ENCODE measurements around the gene CD8B. TPM values are rescaled to one million over a fixed set of nuclear protein-coding genes. Genes with fewer than 3 reads are reported as not detected.

The CD8B gene
- total and polyA plus RNA-seq, 2 of the 13 experiments (the other 11 are each of a cell fraction or from before 2014, with no cell fraction given), result 0.04 TPM; not detected in 1

DNA sequence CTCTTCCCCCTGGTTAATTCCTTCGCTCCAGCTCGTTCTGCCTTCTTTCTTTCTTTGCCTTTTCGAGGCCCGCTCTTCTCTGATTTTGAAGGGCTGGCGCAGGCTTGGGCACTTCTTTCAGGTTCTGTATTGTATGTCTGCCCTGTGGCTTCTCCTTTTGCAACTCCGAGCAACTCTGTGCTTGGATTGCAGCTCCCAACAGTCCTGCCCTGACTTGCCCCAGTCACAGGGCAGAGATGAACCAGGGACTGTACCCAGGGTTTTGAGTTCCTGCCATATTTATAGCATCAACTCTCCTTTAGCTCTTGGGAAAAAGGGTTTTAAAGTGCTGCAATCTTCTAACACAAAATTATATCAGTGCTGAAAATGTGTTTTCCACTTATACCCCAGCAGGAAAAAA lies 39.8 kb downstream of the CD8B start:
- intact Hi-C loops (cut with micrococcal nuclease; ENCODE audit: unreplicated experiment) (no loop called here), in situ Hi-C loops (cut with HindIII; ENCODE audit: extremely low pct_ligation_motif_present, low pct_unique_long_range_greater_than_20kb) (loop anchor here (25.0 kb wide), 1 partner anchor 115 kb away; the partner anchor contains the start of gene RGPD1)
- H3K4me3 ChIP-seq (replicated peaks in 1 of 3; ENCODE audit: insufficient read depth in 1 of 3, low read depth in 2 of 3, low read length in 3 of 3), result no peak overlapping the region
- ChIA-PET POLR2A (no interaction called here), CTCF (ENCODE audit: low intra/inter-chr PET ratio, low total read pairs) (no interaction called here)
- peaks cover 0 to 24% of the 10 kb centered on the region in 2 experiments; a peak in 4 of 5 replicates for H3K27me3 ChIP-seq (ENCODE audit: control insufficient read depth in 1 of 2, insufficient read depth in 2 of 2, low read length in 2 of 2)
- H3K4me2 ChIP-seq (ENCODE audit: low read depth, low read length), result no peak overlapping the region
- peaks cover 14% of the 10 kb centered on the region for H3K9me3 ChIP-seq (ENCODE audit: low read length)
- ATAC-seq (no peak), DNase-seq (ENCODE audit: low spot score) (no peak), FAIRE-seq (no peak)
- H2AFZ ChIP-seq (ENCODE audit: low read length), result no peak overlapping the region
- H3K79me2 ChIP-seq (ENCODE audit: insufficient read depth, low read length), result no peaks in the 10 kb centered on the region
- H3K36me3 ChIP-seq (replicated peaks in 1 of 2; ENCODE audit: control insufficient read depth in 1 of 2, insufficient read depth in 2 of 2, low read length in 2 of 2), result no peaks in the 10 kb centered on the region
- H4K20me1 ChIP-seq (ENCODE audit: insufficient read depth, low read length), result no peaks in the 10 kb centered on the region
- no TSS peak for BruUV-seq (replicated peaks)
- H3K27ac ChIP-seq (ENCODE audit: extremely low read length, insufficient read depth, low read length), result no peak overlapping the region
- WGBS (ENCODE audit: low lambda C conversion rate), result 64% methylated on average over 6 of the region's 6 CpGs
- peaks cover 15% of the 10 kb centered on the region for H3K4me1 ChIP-seq (ENCODE audit: insufficient read depth, low read length)
- H3K9ac ChIP-seq (ENCODE audit: insufficient read depth, low read depth, low read length), result no peak overlapping the region
- TF ChIP-seq RELA (CRISPR knock-in tag; IDR thresholded peaks at IDR 0.05), result no peak
- TF ChIP-seq KDM1A (CRISPR knock-in tag; IDR thresholded peaks at IDR 0.05), result no peak
- no peak for TF ChIP-seq ZBTB44 (CRISPR knock-in tag; IDR thresholded peaks at IDR 0.05)
- no peak for TF ChIP-seq NFE2L1 (CRISPR knock-in tag; IDR thresholded peaks at IDR 0.05; ENCODE audit: borderline replicate concordance)
- TF ChIP-seq, protein P1, sequence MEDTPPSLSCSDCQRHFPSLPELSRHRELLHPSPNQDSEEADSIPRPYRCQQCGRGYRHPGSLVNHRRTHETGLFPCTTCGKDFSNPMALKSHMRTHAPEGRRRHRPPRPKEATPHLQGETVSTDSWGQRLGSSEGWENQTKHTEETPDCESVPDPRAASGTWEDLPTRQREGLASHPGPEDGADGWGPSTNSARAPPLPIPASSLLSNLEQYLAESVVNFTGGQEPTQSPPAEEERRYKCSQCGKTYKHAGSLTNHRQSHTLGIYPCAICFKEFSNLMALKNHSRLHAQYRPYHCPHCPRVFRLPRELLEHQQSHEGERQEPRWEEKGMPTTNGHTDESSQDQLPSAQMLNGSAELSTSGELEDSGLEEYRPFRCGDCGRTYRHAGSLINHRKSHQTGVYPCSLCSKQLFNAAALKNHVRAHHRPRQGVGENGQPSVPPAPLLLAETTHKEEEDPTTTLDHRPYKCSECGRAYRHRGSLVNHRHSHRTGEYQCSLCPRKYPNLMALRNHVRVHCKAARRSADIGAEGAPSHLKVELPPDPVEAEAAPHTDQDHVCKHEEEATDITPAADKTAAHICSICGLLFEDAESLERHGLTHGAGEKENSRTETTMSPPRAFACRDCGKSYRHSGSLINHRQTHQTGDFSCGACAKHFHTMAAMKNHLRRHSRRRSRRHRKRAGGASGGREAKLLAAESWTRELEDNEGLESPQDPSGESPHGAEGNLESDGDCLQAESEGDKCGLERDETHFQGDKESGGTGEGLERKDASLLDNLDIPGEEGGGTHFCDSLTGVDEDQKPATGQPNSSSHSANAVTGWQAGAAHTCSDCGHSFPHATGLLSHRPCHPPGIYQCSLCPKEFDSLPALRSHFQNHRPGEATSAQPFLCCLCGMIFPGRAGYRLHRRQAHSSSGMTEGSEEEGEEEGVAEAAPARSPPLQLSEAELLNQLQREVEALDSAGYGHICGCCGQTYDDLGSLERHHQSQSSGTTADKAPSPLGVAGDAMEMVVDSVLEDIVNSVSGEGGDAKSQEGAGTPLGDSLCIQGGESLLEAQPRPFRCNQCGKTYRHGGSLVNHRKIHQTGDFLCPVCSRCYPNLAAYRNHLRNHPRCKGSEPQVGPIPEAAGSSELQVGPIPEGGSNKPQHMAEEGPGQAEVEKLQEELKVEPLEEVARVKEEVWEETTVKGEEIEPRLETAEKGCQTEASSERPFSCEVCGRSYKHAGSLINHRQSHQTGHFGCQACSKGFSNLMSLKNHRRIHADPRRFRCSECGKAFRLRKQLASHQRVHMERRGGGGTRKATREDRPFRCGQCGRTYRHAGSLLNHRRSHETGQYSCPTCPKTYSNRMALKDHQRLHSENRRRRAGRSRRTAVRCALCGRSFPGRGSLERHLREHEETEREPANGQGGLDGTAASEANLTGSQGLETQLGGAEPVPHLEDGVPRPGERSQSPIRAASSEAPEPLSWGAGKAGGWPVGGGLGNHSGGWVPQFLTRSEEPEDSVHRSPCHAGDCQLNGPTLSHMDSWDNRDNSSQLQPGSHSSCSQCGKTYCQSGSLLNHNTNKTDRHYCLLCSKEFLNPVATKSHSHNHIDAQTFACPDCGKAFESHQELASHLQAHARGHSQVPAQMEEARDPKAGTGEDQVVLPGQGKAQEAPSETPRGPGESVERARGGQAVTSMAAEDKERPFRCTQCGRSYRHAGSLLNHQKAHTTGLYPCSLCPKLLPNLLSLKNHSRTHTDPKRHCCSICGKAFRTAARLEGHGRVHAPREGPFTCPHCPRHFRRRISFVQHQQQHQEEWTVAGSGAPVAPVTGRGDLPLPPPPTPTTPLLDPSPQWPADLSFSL (CRISPR knock-in tag; IDR thresholded peaks at IDR 0.05), result no peak
- no peak for TF ChIP-seq ZNF432 (CRISPR knock-in tag; IDR thresholded peaks at IDR 0.05; ENCODE audit: borderline replicate concordance)
- no peak for TF ChIP-seq SATB2 (CRISPR knock-in tag; IDR thresholded peaks at IDR 0.05)
- TF ChIP-seq, protein P2, sequence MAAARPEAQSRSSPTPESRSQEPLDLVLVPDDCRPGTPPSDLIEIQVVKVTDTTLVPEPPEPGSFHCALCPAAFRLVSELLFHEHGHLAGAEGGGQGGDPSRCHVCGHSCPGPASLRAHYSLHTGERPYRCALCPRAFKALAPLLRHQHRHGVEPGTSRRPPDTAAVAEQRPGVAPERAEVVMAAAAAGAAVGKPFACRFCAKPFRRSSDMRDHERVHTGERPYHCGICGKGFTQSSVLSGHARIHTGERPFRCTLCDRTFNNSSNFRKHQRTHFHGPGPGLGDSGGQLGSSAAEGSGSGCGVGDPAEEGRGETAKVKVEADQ (CRISPR knock-in tag; IDR thresholded peaks at IDR 0.05; ENCODE audit: borderline replicate concordance), result no peak
- no peak for TF ChIP-seq ZNF264 (CRISPR knock-in tag; IDR thresholded peaks at IDR 0.05)
- TF ChIP-seq, protein P3, sequence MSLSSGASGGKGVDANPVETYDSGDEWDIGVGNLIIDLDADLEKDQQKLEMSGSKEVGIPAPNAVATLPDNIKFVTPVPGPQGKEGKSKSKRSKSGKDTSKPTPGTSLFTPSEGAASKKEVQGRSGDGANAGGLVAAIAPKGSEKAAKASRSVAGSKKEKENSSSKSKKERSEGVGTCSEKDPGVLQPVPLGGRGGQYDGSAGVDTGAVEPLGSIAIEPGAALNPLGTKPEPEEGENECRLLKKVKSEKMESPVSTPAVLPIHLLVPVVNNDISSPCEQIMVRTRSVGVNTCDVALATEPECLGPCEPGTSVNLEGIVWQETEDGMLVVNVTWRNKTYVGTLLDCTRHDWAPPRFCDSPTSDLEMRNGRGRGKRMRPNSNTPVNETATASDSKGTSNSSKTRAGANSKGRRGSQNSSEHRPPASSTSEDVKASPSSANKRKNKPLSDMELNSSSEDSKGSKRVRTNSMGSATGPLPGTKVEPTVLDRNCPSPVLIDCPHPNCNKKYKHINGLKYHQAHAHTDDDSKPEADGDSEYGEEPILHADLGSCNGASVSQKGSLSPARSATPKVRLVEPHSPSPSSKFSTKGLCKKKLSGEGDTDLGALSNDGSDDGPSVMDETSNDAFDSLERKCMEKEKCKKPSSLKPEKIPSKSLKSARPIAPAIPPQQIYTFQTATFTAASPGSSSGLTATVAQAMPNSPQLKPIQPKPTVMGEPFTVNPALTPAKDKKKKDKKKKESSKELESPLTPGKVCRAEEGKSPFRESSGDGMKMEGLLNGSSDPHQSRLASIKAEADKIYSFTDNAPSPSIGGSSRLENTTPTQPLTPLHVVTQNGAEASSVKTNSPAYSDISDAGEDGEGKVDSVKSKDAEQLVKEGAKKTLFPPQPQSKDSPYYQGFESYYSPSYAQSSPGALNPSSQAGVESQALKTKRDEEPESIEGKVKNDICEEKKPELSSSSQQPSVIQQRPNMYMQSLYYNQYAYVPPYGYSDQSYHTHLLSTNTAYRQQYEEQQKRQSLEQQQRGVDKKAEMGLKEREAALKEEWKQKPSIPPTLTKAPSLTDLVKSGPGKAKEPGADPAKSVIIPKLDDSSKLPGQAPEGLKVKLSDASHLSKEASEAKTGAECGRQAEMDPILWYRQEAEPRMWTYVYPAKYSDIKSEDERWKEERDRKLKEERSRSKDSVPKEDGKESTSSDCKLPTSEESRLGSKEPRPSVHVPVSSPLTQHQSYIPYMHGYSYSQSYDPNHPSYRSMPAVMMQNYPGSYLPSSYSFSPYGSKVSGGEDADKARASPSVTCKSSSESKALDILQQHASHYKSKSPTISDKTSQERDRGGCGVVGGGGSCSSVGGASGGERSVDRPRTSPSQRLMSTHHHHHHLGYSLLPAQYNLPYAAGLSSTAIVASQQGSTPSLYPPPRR (CRISPR knock-in tag; IDR thresholded peaks at IDR 0.05; ENCODE audit: borderline replicate concordance), result no peak
- TF ChIP-seq ZNF446 (CRISPR knock-in tag; IDR thresholded peaks at IDR 0.05), result no peak
